GM12878 (cell line): Measurements from ENCODE around the gene ANKRD61.

Experiments used
- CEBPB ChIP-seq, 2 experiments: fragments of 150-350 bp in 1 of 2; IDR thresholded peaks; 2 replicates each; pipeline ENCODE4 v1.6.1; 2012 to 2014; ENCODE audit warnings: low read depth in 2 of 2, low read length in 2 of 2, borderline replicate concordance in 1 of 2, inconsistent platforms in 1 of 2
- CREB1 ChIP-seq: IDR thresholded peaks from 2 replicates; pipeline ENCODE4 v1.6.1; 2012; ENCODE audit warnings: low read depth, mild to moderate bottlenecking, inconsistent platforms
- NR2C2 ChIP-seq: IDR thresholded peaks from 2 replicates; pipeline ENCODE4 v1.6.1; 2011; ENCODE audit warnings: borderline replicate concordance, low read depth; ENCODE audit not compliant: control insufficient read depth, insufficient read length
- RFX5 ChIP-seq: IDR thresholded peaks from 2 replicates; pipeline ENCODE4 v1.6.1; 2011; ENCODE audit warnings: low read depth, low read length, improper control_type of control experiment
- SUZ12 ChIP-seq: fragments of 200-600 bp; sonication (generic); IDR thresholded peaks from one replicate; pipeline ENCODE4 v1.6.1; 2018; ENCODE audit warnings: antibody characterized with exemption, mild to moderate bottlenecking; ENCODE audit not compliant: unreplicated experiment
- ZNF384 ChIP-seq: IDR thresholded peaks from 2 replicates; pipeline ENCODE4 v1.6.1; 2012; ENCODE audit warnings: low read depth, mild to moderate bottlenecking, low read length, improper control_type of control experiment, borderline replicate concordance
- TF ChIP-seq, protein P1 (sequence below), 3 experiments: IDR thresholded peaks in 2 of 3; conservative IDR thresholded peaks in 1 of 3; 2 replicates each; pipeline ENCODE4 v1.5.1; 2011; ENCODE audit warnings: low read depth in 3 of 3, low read length in 3 of 3, mild to moderate bottlenecking in 3 of 3, control low read depth in 2 of 3, moderate library complexity in 2 of 3, inconsistent platforms in 1 of 3, mixed read lengths in 1 of 3; ENCODE audit not compliant: control insufficient read depth in 2 of 3, insufficient read depth in 1 of 3; ENCODE audit errors: extremely low read depth in 1 of 3
- TF ChIP-seq, protein P2 (sequence below): fragments of 150-350 bp; IDR thresholded peaks from 2 replicates; pipeline ENCODE4 v1.6.1; 2016; ENCODE audit warnings: low read depth, low read length

DNA sequence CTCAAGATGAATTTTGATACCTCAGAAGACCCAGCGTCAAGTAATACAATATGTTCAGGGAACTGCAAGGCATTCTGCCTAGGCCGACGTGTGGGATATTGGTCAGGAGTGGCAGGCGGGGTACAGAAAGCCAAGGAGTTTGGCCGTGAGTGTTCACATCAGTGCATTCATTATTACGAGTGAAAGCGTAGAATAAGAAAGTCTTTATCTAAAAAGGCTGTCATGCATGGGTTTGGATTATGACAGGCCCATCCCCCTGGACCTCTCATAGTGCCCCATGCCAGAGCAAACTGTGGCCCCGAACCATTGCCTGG, 14.6 kb upstream of the ANKRD61 start:
- TF ChIP-seq ZNF384 = no peak
- TF ChIP-seq, protein P1, sequence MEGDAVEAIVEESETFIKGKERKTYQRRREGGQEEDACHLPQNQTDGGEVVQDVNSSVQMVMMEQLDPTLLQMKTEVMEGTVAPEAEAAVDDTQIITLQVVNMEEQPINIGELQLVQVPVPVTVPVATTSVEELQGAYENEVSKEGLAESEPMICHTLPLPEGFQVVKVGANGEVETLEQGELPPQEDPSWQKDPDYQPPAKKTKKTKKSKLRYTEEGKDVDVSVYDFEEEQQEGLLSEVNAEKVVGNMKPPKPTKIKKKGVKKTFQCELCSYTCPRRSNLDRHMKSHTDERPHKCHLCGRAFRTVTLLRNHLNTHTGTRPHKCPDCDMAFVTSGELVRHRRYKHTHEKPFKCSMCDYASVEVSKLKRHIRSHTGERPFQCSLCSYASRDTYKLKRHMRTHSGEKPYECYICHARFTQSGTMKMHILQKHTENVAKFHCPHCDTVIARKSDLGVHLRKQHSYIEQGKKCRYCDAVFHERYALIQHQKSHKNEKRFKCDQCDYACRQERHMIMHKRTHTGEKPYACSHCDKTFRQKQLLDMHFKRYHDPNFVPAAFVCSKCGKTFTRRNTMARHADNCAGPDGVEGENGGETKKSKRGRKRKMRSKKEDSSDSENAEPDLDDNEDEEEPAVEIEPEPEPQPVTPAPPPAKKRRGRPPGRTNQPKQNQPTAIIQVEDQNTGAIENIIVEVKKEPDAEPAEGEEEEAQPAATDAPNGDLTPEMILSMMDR (IDR thresholded peaks at IDR 0.05 in 2 of 3, conservative IDR thresholded peaks at IDR 0.05 in 1 of 3; ENCODE audit: control insufficient read depth in 2 of 3, extremely low read depth in 1 of 3, insufficient read depth in 1 of 3, low read depth in 3 of 3, low read length in 3 of 3) = no peak
- TF ChIP-seq CEBPB (IDR thresholded peaks at IDR 0.05; ENCODE audit: borderline replicate concordance in 1 of 2, low read depth in 2 of 2, low read length in 2 of 2) = no peak
- TF ChIP-seq, protein P2, sequence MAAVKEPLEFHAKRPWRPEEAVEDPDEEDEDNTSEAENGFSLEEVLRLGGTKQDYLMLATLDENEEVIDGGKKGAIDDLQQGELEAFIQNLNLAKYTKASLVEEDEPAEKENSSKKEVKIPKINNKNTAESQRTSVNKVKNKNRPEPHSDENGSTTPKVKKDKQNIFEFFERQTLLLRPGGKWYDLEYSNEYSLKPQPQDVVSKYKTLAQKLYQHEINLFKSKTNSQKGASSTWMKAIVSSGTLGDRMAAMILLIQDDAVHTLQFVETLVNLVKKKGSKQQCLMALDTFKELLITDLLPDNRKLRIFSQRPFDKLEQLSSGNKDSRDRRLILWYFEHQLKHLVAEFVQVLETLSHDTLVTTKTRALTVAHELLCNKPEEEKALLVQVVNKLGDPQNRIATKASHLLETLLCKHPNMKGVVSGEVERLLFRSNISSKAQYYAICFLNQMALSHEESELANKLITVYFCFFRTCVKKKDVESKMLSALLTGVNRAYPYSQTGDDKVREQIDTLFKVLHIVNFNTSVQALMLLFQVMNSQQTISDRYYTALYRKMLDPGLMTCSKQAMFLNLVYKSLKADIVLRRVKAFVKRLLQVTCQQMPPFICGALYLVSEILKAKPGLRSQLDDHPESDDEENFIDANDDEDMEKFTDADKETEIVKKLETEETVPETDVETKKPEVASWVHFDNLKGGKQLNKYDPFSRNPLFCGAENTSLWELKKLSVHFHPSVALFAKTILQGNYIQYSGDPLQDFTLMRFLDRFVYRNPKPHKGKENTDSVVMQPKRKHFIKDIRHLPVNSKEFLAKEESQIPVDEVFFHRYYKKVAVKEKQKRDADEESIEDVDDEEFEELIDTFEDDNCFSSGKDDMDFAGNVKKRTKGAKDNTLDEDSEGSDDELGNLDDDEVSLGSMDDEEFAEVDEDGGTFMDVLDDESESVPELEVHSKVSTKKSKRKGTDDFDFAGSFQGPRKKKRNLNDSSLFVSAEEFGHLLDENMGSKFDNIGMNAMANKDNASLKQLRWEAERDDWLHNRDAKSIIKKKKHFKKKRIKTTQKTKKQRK = no peak
- no peak for TF ChIP-seq SUZ12
- TF ChIP-seq RFX5 = no peak
- no peak for TF ChIP-seq CREB1
- no peak for TF ChIP-seq NR2C2
